22Rv1 (cell line): ENCODE data around the gene LRR1.

Experiments used
- H3K27ac ChIP-seq: fragments of 450-650 bp; 2 replicates; pipeline ENCODE4 v1.5.1; 2017
- ZFX ChIP-seq: fragments of 450-650 bp; IDR thresholded peaks from 2 replicates; pipeline ENCODE4 v1.6.1; 2017; ENCODE audit warnings: antibody characterized with exemption, borderline replicate concordance

The LRR1 gene

GRCh38 chr14:49659526-49660455, 61.1 kb downstream of the LRR1 start:
- no peak for TF ChIP-seq ZFX
- H3K27ac ChIP-seq = peak overlapping the region; percentile 34
